ENCODE data around the gene DDX3X. TPM values are rescaled to one million over a fixed set of nuclear protein-coding genes. Genes with fewer than 3 reads are reported as not detected.

DDX3X gene
- total and polyA plus RNA-seq, 2 of the 13 experiments (the other 11 are each of a cell fraction or from before 2014, with no cell fraction given): 53.5 to 239 TPM

GRCh38 chrX:41381685-41382084 is 47.7 kb downstream of the DDX3X start (continued):
- TF ChIP-seq ZKSCAN5 (CRISPR knock-in tag; IDR thresholded peaks at IDR 0.05) (no peak), KDM6A (CRISPR knock-in tag; IDR thresholded peaks at IDR 0.05; ENCODE audit: low read depth) (0 out of 2 replicates have a peak, but pooled peaks have one; percentile 31), HMG20B (CRISPR knock-in tag; conservative IDR thresholded peaks at IDR 0.05) (no peak), ZNF234 (CRISPR knock-in tag; conservative IDR thresholded peaks at IDR 0.05) (no peak), FOSL2 (CRISPR knock-in tag; IDR thresholded peaks at IDR 0.05) (peak; percentile 98), BCL6 (CRISPR knock-in tag; IDR thresholded peaks at IDR 0.05) (peak; percentile 63), TFDP1 (CRISPR knock-in tag; IDR thresholded peaks at IDR 0.05; ENCODE audit: borderline replicate concordance) (no peak), RFXAP (CRISPR knock-in tag; IDR thresholded peaks at IDR 0.05; ENCODE audit: borderline replicate concordance) (no peak), SETDB1 (CRISPR knock-in tag; IDR thresholded peaks at IDR 0.05; ENCODE audit: borderline replicate concordance) (no peak), ZFP36L2 (CRISPR knock-in tag; IDR thresholded peaks at IDR 0.05) (no peak), ZSCAN31 (CRISPR knock-in tag; IDR thresholded peaks at IDR 0.05; ENCODE audit: low read depth) (no peak), KDM4B (CRISPR knock-in tag; IDR thresholded peaks at IDR 0.05) (no peak), IKZF1 (IDR thresholded peaks at IDR 0.05) (no peak), MED8 (CRISPR knock-in tag; IDR thresholded peaks at IDR 0.05; ENCODE audit: insufficient replicate concordance) (no peak), ZNF430 (CRISPR knock-in tag; IDR thresholded peaks at IDR 0.05) (no peak), FOSL1 (CRISPR knock-in tag; IDR thresholded peaks at IDR 0.05; ENCODE audit: borderline replicate concordance) (peak; percentile 93), KIAA2018 (CRISPR knock-in tag; IDR thresholded peaks at IDR 0.05; ENCODE audit: borderline replicate concordance) (no peak), HMGA1 (CRISPR knock-in tag; conservative IDR thresholded peaks at IDR 0.05) (no peak), ZNF136 (CRISPR knock-in tag; IDR thresholded peaks at IDR 0.05; ENCODE audit: low read depth) (no peak), HNF1B (CRISPR knock-in tag; IDR thresholded peaks at IDR 0.05) (peak; percentile 51; the same call in 1 of the 2 replicates), BHLHE40 (IDR thresholded peaks at IDR 0.05; ENCODE audit: low read length) (no peak), FIP1L1 (IDR thresholded peaks at IDR 0.05; ENCODE audit: borderline replicate concordance, insufficient read depth, low read depth, low read length) (no peak)

Data from HepG2 (cell line).